Measurements from ENCODE around the gene PCGF3.

DNA sequence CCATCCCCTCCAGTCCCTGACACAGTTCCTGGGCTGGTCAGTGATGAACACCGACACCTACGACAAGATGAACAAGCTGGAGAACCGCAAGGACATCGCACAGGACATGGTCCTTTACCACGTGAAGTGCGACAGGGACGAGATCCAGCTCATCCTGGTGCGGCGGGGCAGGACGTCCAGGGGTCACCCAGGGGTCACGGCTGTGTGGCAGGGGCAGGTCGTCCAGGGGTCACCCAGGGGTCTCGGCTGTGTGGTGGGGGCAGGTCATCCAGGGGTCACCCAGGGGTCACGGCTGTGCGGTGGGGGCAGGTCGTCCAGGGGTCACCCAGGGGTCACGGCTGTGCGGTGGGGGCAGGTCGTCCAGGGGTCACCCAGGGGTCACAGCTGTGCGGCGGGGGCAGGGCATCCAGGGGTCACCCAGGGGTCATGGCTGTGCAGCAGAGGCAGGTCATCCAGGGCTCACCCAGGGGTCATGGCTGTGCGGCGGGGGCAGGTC lies 48.2 kb upstream of the PCGF3 start:
- TF ChIP-seq EP300 (IDR thresholded peaks at IDR 0.05; ENCODE audit: borderline replicate concordance) (no peak), FOXM1 (IDR thresholded peaks at IDR 0.05; ENCODE audit: borderline replicate concordance, low read depth) (no peak), EGR1 (IDR thresholded peaks at IDR 0.05) (no peak), TCF12 (IDR thresholded peaks at IDR 0.05; ENCODE audit: low read depth) (no peak)
